Measurements from ENCODE around the gene DUSP5. TPM values are rescaled to one million over a fixed set of nuclear protein-coding genes. Genes with fewer than 3 reads are reported as not detected.
"Not testable (repeated sequence)": the region's sequence is repeated elsewhere in the genome, so short reads cannot be mapped to it uniquely, and the experiment has no call there.

The DUSP5 gene
- polyA plus RNA-seq, 3 donors, result 2.0 to 65.3 (median 3.9) TPM

DNA sequence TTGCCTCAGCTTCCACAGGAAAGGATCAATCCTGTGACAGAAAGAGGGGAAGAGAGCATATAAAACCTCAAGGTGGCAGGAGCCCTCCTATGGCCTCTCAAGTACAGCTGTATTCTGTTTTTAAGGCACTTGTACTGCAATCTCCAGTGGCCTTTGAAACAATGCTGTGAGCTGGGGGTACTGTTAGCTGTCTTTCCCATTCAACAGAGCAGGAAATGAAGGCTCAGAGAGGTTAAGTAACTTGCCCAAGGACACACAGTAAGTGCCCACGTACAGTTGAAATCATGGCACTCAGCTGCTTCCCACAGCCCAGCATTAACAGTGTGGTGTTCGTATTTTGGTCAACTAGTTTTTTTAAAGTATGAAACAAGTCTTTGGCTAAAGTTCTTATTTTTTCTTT lies 34.0 kb downstream of the DUSP5 start:
- Mint-ChIP-seq H3K27ac (no peak overlapping the region), H3K36me3 (no peaks in the 10 kb centered on the region), H3K9me3 (no peaks in the 10 kb centered on the region), H3K27me3 (ENCODE audit: low read depth in 3 of 3) (peaks cover 18 to 34% (median 24%) of the 10 kb centered on the region in 3 donors), H3K4me1 (peaks cover 23% of the 10 kb centered on the region), H3K4me3 (no peak overlapping the region)
- Histone ChIP-seq H3K36me3 (replicated peaks in 1 of 2; ENCODE audit: control insufficient read depth in 1 of 2, insufficient read depth in 2 of 2, low read length in 2 of 2) (no peaks in the 10 kb centered on the region), H3K27ac (ENCODE audit: low read depth in 1 of 2, low read length in 2 of 2) (no peak overlapping the region), H3K4me3 (replicated peaks in 1 of 3; ENCODE audit: low read depth in 2 of 3, low read length in 3 of 3) (no peak overlapping the region), H3K9me3 (replicated peaks in 1 of 2; ENCODE audit: control insufficient read depth in 1 of 2, insufficient read depth in 1 of 2, low read length in 2 of 2) (no peaks in the 10 kb centered on the region), H4K20me1 (ENCODE audit: insufficient read depth, low read length) (no peaks in the 10 kb centered on the region), H3K79me2 (ENCODE audit: insufficient read depth, low read length) (no peaks in the 10 kb centered on the region), H3K4me2 (replicated peaks; ENCODE audit: extremely low read depth, low read length, poor library complexity, severe bottlenecking) (no peak overlapping the region), H3K9ac (ENCODE audit: insufficient read depth, low read length, poor library complexity, severe bottlenecking) (no peak overlapping the region), H2AFZ (ENCODE audit: insufficient read depth, low read depth, low read length, poor library complexity, severe bottlenecking) (no peak overlapping the region), H3K27me3 (ENCODE audit: control insufficient read depth in 2 of 2, insufficient read depth in 2 of 2, low read length in 2 of 2) (peaks cover 0 to 7% of the 10 kb centered on the region in 2 donors), H3K4me1 (ENCODE audit: control insufficient read depth in 1 of 2, insufficient read depth in 2 of 2, low read length in 2 of 2) (peaks cover 11 to 16% of the 10 kb centered on the region in 2 donors)
- WGBS (ENCODE audit: insufficient coverage), result no CpG with 5 or more reads among the region's 2 CpGs
- no peak for DNase-seq
- TF ChIP-seq, protein P1, sequence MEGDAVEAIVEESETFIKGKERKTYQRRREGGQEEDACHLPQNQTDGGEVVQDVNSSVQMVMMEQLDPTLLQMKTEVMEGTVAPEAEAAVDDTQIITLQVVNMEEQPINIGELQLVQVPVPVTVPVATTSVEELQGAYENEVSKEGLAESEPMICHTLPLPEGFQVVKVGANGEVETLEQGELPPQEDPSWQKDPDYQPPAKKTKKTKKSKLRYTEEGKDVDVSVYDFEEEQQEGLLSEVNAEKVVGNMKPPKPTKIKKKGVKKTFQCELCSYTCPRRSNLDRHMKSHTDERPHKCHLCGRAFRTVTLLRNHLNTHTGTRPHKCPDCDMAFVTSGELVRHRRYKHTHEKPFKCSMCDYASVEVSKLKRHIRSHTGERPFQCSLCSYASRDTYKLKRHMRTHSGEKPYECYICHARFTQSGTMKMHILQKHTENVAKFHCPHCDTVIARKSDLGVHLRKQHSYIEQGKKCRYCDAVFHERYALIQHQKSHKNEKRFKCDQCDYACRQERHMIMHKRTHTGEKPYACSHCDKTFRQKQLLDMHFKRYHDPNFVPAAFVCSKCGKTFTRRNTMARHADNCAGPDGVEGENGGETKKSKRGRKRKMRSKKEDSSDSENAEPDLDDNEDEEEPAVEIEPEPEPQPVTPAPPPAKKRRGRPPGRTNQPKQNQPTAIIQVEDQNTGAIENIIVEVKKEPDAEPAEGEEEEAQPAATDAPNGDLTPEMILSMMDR (IDR thresholded peaks at IDR 0.05), result no peak
- intact Hi-C loops (cut with micrococcal nuclease), result no loop called here

DNA sequence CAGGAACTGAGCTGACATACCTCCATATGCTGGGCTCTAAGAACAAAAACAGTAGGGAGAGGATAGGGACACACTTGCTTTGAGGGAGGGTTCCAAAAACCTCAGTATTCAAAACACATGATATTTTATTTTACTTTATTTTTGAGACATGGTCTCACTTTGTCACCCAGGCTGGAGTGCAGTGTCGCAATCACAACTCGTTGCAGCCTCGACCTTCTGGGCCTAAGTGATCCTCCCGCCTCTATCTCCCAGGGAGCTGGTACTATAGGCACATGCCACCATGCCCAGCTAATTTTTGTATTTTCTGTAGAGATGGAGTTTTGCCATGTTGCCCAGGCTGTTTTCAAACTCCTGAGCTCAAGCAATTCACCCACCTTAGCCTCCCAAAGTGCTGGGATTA lies 34.9 kb downstream of the DUSP5 start:
- H3K4me2 ChIP-seq (replicated peaks; ENCODE audit: extremely low read depth, low read length, poor library complexity, severe bottlenecking); H3K27ac ChIP-seq (ENCODE audit: low read depth in 1 of 2, low read length in 2 of 2); H2AFZ ChIP-seq (ENCODE audit: insufficient read depth, low read depth, low read length, poor library complexity, severe bottlenecking); intact Hi-C loops (cut with micrococcal nuclease); H3K4me3 Mint-ChIP-seq; DNase-seq; H3K27me3 ChIP-seq (ENCODE audit: control insufficient read depth in 2 of 2, insufficient read depth in 2 of 2, low read length in 2 of 2); H3K9ac ChIP-seq (ENCODE audit: insufficient read depth, low read length, poor library complexity, severe bottlenecking); H3K36me3 Mint-ChIP-seq; H4K20me1 ChIP-seq (ENCODE audit: insufficient read depth, low read length); H3K9me3 ChIP-seq (replicated peaks in 1 of 2; ENCODE audit: control insufficient read depth in 1 of 2, insufficient read depth in 1 of 2, low read length in 2 of 2); H3K9me3 Mint-ChIP-seq; H3K79me2 ChIP-seq (ENCODE audit: insufficient read depth, low read length); H3K4me3 ChIP-seq (replicated peaks in 1 of 3; ENCODE audit: low read depth in 2 of 3, low read length in 3 of 3); H3K27ac Mint-ChIP-seq; H3K36me3 ChIP-seq (replicated peaks in 1 of 2; ENCODE audit: control insufficient read depth in 1 of 2, insufficient read depth in 2 of 2, low read length in 2 of 2): not testable (repeated sequence)
- Mint-ChIP-seq H3K27me3 (ENCODE audit: low read depth in 3 of 3) (peaks cover 19 to 30% (median 29%) of the 10 kb centered on the region in 3 donors), H3K4me1 (peaks cover 31% of the 10 kb centered on the region)
- 100% methylated on average over 1 of the region's 4 CpGs for WGBS (ENCODE audit: insufficient coverage)
- peaks cover 12 to 16% of the 10 kb centered on the region in 2 donors for H3K4me1 ChIP-seq (ENCODE audit: control insufficient read depth in 1 of 2, insufficient read depth in 2 of 2, low read length in 2 of 2)
